TTC549 (cell line): ENCODE data around the gene FBXW4.

Experiments
- FAIRE-seq: peaks from 2 replicates; lab custom pipeline; 2012; peaks lifted over from hg19 to GRCh38; lab: Jason Lieb, UNC

Gene FBXW4, protein sequence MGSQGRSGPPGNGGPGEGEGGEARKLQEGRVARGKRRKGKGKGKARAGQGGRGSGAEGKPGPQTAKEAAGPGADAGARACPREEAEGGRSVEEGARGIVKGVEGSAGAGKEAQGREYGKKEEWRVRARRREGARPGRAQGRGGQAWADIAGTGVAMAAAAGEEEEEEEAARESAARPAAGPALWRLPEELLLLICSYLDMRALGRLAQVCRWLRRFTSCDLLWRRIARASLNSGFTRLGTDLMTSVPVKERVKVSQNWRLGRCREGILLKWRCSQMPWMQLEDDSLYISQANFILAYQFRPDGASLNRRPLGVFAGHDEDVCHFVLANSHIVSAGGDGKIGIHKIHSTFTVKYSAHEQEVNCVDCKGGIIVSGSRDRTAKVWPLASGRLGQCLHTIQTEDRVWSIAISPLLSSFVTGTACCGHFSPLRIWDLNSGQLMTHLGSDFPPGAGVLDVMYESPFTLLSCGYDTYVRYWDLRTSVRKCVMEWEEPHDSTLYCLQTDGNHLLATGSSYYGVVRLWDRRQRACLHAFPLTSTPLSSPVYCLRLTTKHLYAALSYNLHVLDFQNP

DNA sequence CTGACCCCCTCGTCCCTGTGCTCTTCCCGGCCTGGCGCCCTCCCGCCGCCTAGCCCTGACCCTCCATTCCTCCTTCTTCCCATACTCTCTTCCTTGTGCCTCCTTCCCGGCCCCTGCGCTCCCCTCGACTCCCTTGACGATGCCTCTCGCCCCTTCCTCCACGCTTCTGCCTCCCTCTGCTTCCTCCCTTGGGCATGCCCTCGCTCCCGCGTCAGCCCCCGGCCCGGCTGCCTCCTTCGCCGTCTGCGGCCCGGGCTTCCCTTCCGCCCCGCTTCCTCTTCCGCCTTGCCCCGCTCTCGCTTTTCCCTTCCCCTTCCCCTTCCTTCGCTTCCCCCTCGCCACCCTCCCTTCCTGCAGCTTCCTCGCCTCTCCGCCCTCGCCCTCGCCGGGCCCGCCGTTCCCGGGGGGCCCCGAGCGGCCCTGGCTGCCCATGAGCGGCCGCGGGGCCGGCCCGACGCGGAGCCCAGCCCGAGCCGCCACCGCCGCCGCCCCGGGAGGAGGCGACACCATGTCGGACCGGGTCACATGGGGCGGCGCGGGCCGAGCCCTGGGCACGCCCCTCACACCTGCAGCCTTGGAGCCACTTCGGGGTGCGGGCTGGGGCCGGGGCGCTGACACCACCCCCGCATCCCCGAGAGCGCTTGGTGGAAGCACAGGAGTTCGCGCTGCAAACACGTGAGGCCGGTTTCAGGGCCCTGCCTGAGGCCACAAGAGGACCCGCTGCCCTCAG is at the start of gene FBXW4:
Gene FBXW4, minus strand, starts transcription at position 497 of the 730 bp plus-strand sequence. Its CDS starts 65 bp downstream, at position 432.
- FAIRE-seq: no peak

GRCh38 chr10:101744267-101744666 is 49.3 kb upstream of the FBXW4 start:
- FAIRE-seq: no peak

DNA sequence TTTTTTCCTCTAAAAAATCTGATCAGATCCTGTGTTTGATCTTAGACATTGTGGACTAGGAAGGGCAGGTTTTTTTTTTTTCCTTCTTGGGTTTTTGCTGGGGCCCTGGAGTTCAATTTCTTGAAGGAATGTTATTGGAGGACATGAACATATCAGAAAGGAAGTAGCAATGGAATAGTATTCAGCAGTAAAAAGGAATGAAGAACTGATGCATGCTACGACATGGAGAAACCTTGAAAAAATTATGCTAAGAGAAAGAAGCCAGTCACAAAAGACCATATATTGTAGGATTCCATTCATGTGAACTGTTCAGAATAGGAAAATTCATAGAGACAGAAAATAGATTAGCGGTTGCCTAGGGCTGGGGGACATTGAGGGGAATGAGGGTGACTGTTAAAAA is 47.0 kb upstream of the FBXW4 start:
- FAIRE-seq: no peak

- FAIRE-seq: no peak
These were observed 41.7 kb upstream of the FBXW4 start for GRCh38 chr10:101736666-101737065.

- FAIRE-seq: no peak
These were observed 37.1 kb upstream of the FBXW4 start for GRCh38 chr10:101732096-101732495.

DNA sequence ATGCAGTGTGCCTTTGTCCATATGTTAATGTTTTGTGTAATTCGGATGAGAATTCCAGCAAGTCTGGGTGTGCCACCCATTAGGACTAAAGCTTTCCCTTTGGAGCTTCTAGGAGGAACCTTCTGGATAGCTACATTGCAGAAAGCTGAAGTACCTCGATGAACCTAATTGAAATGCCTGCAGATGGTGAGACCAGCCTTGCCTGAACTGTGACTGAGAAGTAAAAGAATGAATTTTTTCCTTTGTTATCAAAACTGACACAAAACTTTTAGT is 31.1 kb upstream of the FBXW4 start:
- no peak for FAIRE-seq

DNA sequence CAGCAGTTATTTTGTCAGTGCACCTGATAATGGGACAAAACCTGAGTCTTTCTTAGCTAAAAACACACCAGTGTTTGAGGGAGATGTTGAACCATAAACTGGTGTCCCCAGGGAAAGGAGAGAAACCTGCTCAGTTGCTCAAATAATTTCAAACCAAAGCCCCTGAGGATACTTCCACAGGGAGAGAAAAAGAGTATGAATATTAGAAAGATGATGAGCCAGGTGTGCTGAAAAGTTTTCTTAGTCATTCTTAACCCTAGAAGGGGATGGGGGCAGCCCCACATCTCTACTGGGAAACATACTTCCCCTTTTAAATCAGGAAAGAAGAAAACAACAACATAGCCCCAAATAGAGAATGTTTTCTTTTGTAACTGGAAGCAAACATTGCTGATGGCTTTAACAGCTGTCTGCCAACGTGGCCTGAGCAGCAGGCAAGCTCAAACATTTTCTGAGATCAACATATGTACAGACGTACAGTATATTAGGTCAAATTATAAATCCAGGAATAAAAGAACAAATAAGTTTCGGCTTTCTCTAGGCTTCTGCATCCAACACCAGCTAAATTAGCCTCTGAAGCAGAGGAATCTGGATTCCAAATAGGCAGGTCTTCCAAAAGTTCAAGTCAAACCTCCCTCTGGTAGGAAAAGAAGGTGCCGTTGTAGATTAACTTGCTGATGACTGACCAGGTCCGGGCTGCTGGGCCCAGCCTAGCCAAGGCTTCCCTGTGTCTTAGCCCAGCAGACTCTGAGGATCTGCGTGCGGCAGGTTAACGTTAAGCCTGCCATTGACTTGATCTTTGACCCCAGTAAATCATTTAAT is 30.5 kb upstream of the FBXW4 start:
- no peak for FAIRE-seq

GRCh38 chr10:101724446-101724845 is 29.5 kb upstream of the FBXW4 start:
- FAIRE-seq: no peak

DNA sequence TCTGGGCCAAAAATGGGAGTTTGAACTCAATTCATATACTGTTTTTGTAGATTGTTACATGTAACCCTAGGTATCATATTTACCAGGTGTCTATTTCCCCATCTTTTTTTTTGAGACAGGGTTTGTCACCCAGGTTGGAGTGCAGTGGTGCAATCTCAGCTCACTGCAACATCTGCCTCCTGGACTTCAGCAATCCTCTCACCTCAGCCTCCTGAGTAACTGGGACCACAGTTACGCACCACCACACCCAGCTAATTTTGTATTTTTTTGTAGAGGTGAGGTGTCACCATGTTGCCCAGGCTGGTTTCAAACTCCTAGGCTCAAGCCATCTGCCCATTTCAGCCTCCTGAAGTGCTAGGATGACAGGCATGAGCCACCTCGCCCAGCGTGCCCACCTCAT is 28.2 kb upstream of the FBXW4 start:
- no peak for FAIRE-seq

- FAIRE-seq: no peak
These were observed 26.8 kb upstream of the FBXW4 start for GRCh38 chr10:101721806-101722205.

DNA sequence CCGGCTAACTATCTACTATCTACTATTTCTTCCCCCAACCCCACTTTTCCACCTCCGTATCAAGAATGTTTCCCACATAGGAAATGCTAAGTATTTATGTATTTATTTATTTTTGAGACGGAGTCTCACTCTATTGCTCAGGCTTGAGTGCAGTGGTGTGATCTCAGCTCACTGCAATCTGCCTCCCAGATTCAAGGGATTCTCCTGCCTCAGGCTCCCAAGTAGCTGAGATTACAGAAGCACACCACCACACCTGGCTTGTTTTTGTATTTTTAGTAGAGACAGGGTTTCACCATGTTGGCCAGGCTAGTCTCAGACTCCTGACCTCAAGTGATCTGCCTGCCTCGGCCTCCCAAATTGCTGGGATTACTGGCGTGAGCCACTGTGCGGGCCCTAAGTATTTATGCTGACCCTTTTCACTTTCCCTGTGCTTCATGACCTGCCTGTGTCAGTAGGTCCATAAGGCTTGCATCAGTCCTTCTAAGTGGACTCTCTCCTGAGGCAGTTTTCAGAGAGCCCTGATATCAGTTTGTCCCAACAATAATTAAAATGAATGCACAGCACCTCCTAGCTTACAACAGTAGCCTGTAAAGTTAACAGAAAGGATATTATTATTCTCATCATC is 25.7 kb upstream of the FBXW4 start:
- no peak for FAIRE-seq

GRCh38 chr10:101718690-101719275 is 23.8 kb upstream of the FBXW4 start:
- FAIRE-seq: peak; percentile 28

- no peak for FAIRE-seq
These were observed 22.1 kb upstream of the FBXW4 start for GRCh38 chr10:101716891-101717659.

DNA sequence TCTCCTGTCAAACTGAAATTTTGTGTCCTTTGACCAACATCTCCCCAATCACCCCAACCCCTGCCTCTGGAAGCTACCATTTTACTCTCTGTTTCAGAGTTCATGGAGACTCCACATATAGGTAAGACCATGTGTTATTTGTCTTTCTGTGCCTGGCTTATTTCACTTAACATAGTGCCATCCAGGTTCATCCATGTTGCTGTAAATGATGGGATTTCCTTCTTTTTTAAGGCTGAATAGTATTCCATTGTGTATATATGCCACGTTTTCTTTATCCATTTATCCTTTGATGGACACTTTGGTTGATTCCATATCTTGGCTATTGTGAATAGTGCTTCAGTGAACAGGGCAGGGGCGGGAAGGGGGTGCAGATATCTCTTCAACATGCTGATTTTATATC is 18.0 kb upstream of the FBXW4 start:
- FAIRE-seq: no peak

DNA sequence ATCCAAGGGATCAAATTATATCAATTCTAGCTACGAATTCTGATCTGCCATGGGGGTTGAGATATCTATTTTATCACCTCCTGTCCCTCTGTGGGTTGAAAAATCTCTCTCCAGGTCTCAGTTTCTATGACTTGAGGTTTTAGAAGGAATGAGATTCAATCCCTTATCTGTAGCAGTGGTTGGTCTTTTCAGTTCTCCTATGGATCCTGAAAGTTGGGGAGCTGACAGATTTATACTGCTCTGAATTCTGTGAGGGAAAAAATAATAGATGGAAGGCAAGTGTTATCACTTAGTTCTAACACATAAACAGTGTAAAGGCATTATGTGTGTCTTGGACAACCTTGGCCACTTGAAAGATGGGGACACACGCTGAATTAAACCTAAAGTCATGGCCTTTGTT is 15.8 kb upstream of the FBXW4 start:
- FAIRE-seq: peak; percentile 63

GRCh38 chr10:101710059-101710695 is 15.2 kb upstream of the FBXW4 start:
- no peak for FAIRE-seq

DNA sequence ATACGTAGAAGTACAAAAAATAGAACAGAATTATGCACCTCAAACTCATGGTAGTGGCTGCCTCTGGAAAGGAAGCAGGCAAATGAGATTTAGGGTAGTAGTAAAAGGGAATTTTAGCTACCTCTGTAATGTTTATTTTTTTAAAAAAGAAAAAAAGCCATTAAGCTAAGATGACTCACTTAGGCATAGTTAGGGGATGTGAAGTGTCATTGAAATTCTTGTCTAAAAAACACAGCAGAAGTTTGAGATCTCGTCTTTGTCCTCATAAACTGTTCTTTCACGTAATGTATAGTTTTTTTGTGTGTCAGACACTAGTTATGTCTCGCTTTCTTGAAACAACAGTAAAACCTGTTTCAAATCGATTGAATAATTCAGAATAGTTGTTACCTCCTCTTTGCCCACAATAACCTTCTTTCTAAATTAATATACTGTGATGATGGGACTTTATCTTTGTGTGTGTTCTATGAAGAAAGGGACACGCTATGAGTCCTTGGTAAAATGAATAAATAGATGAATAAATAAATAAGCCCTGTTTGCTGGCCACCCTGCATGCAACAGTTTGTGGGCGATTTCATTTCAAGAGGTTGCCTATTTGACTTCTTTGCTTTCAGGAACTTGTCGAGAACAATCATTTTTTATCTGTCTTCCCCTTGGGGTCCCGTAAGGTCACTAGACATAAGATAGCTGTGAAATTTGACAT is 14.5 kb upstream of the FBXW4 start:
- FAIRE-seq: peak; percentile 62

DNA sequence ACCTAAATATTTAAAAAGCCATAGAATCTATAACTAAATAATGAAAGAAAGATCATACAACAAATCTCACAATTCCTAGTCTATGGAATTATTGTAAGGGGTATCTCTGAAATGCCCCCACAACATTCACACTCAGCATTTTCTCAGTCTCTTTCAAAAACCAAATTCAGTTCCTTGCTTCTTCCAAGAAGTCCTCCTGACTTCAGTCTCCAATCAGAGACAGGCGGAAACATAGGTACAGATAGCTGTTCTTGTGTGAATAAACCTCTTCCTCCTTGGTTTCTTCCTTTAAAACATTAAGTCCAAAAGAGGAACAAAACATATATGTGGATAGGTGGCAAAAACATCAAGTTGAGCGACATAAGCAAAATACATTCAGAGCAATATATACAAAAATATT is 13.9 kb upstream of the FBXW4 start:
- no peak for FAIRE-seq

DNA sequence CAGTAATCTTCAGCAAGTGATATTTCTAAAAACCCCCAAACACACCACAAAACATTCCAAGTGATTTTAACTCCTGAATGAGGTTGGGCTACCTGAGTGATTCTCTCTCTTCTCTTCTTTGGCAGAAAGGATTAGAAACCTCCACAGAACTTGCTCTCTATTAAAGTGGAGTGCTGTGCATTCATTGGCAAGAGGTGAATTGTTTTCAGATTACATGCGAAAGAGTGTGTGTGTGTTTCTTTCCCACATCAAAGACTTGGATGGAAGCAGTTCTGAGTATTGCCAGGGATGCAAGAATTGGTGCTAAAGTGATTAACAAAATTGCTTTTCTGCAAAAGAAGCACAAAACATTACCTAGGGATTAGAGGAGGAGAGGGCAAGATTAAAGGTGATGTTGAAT is 13.1 kb upstream of the FBXW4 start:
- FAIRE-seq: no peak

DNA sequence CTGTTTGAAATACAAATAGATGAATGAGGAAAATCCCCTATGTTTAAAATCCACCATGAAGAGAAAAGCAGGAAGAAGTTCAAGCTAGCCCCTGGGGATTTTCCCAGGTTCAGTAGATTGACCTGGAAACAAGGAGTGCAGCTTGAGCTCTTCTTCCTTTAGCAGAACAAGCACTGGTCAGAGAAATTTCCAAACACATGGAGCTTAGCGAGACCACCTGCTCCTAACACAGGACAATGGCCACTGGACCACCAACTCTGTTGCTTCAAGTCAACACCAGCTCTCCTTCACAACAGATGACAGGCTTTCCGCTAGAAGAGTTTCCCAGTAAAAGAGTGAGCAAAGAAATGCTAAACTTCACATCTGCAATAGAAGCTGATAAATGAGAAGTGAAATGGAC is 9.4 kb upstream of the FBXW4 start:
- FAIRE-seq: no peak
